Endothelial cell of umbilical vein (primary cell): ENCODE results near the gene RGSL1.

Source experiments
- EZH2 ChIP-seq: IDR thresholded peaks from 2 replicates; pipeline ENCODE4 v1.6.1; 2012; ENCODE audit warnings: borderline replicate concordance, low read depth, mild to moderate bottlenecking, moderate library complexity, low read length, inconsistent platforms; ENCODE audit not compliant: severe bottlenecking
- GATA2 ChIP-seq: IDR thresholded peaks from 2 replicates; pipeline ENCODE4 v1.7.0; 2011; ENCODE audit warnings: low read depth, mild to moderate bottlenecking, moderate library complexity, mixed read lengths, low read length; ENCODE audit not compliant: insufficient read length, insufficient read depth
- TF ChIP-seq, protein P1 (sequence below): IDR thresholded peaks from 2 replicates; pipeline ENCODE4 v1.6.1; 2011; ENCODE audit not compliant: insufficient read depth, insufficient read length
- TF ChIP-seq, protein P2 (sequence below), 2 donors: IDR thresholded peaks; 1 replicate in 1 of 2; 2 replicates in 1 of 2; pipeline ENCODE4 v1.5.1; 2011; ENCODE audit warnings: low read length in 2 of 2, mild to moderate bottlenecking in 2 of 2, moderate library complexity in 2 of 2, control low read depth in 1 of 2, inconsistent platforms in 1 of 2, low read depth in 1 of 2; ENCODE audit not compliant: insufficient read depth in 1 of 2; ENCODE audit errors: extremely low read depth in 1 of 2

DNA sequence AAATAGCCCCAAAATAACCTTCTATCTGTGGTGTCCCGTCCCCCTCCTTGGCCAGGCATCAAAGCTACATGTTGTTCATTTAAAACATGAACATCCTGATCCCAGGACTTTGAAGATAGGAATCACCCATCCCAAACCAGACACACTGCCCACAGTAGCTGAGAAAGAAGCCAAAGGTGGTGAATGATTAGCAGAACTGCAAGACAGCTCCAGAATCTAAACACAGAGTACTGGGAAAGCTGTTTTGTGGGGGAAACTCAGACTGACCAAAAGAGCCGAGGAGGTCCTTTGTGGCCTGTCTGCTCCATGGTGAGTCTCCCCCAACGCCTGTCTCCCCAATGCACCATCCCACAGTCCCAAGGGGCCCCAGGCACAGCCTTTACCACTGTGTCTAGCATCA, 42.2 kb upstream of the RGSL1 start:
- TF ChIP-seq, protein P1, sequence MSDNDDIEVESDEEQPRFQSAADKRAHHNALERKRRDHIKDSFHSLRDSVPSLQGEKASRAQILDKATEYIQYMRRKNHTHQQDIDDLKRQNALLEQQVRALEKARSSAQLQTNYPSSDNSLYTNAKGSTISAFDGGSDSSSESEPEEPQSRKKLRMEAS, result no peak
- TF ChIP-seq, protein P2, sequence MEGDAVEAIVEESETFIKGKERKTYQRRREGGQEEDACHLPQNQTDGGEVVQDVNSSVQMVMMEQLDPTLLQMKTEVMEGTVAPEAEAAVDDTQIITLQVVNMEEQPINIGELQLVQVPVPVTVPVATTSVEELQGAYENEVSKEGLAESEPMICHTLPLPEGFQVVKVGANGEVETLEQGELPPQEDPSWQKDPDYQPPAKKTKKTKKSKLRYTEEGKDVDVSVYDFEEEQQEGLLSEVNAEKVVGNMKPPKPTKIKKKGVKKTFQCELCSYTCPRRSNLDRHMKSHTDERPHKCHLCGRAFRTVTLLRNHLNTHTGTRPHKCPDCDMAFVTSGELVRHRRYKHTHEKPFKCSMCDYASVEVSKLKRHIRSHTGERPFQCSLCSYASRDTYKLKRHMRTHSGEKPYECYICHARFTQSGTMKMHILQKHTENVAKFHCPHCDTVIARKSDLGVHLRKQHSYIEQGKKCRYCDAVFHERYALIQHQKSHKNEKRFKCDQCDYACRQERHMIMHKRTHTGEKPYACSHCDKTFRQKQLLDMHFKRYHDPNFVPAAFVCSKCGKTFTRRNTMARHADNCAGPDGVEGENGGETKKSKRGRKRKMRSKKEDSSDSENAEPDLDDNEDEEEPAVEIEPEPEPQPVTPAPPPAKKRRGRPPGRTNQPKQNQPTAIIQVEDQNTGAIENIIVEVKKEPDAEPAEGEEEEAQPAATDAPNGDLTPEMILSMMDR (IDR thresholded peaks at IDR 0.05; ENCODE audit: extremely low read depth in 1 of 2, insufficient read depth in 1 of 2, low read depth in 1 of 2, low read length in 2 of 2), result no peak
- TF ChIP-seq EZH2, result no peak
- no peak for TF ChIP-seq GATA2
